GM23338 (cell line): ENCODE data around the gene HSD11B1. TPM values are rescaled to one million over a fixed set of nuclear protein-coding genes. Genes with fewer than 3 reads are reported as not detected.

ENCODE experiments used
- ATAC-seq: fragments of 200-7000 bp; cut with Tn5 transposase; 3 replicates; pipeline ENCODE4 v1.9.1; 2020
- DNase-seq: peaks from one replicate; pipeline ENCODE4 v3.0.0-alpha.2; 2015; ENCODE audit warnings: low spot score
- H2AFZ ChIP-seq: fragments of 200-600 bp; sonication (generic); 2 replicates; pipeline ENCODE4 v1.8.0; 2016; ENCODE audit warnings: antibody characterized with exemption, mild to moderate bottlenecking, moderate library complexity
- H3F3A ChIP-seq: fragments of 200-600 bp; sonication (generic); replicated peaks from 2 replicates; pipeline ENCODE4 v1.8.0; 2017; ENCODE audit warnings: antibody characterized with exemption, mixed run types, low read depth
- H3K27ac ChIP-seq: fragments of 200-600 bp; sonication (generic); 2 replicates; pipeline ENCODE4 v1.6.1; 2016; ENCODE audit warnings: low read depth
- H3K27me3 ChIP-seq: fragments of 200-600 bp; sonication (generic); 2 replicates; pipeline ENCODE4 v1.8.0; 2016; ENCODE audit warnings: mild to moderate bottlenecking, mixed run types, moderate library complexity; ENCODE audit not compliant: insufficient read depth
- H3K36me3 ChIP-seq: fragments of 200-600 bp; sonication (generic); 2 replicates; pipeline ENCODE4 v1.8.0; 2016; ENCODE audit warnings: mild to moderate bottlenecking; ENCODE audit not compliant: insufficient read depth
- H3K4me1 ChIP-seq: fragments of 200-600 bp; sonication (generic); 2 replicates; pipeline ENCODE4 v1.8.0; 2016; ENCODE audit warnings: mild to moderate bottlenecking, moderate library complexity; ENCODE audit not compliant: insufficient read depth
- H3K4me2 ChIP-seq: fragments of 200-600 bp; sonication (generic); 2 replicates; pipeline ENCODE4 v1.7.1; 2017; ENCODE audit warnings: mixed run types
- H3K4me3 ChIP-seq: fragments of 200-600 bp; sonication (generic); 2 replicates; pipeline ENCODE4 v1.6.1; 2016; ENCODE audit warnings: mixed run types
- H3K79me2 ChIP-seq: fragments of 200-600 bp; sonication (generic); replicated peaks from 2 replicates; pipeline ENCODE4 v1.8.0; 2017; ENCODE audit warnings: mild to moderate bottlenecking; ENCODE audit not compliant: insufficient read depth
- H3K9me2 ChIP-seq: fragments of 200-600 bp; sonication (generic); 2 replicates; pipeline ENCODE4 v1.8.0; 2017; ENCODE audit not compliant: insufficient read depth
- H4K20me1 ChIP-seq: fragments of 200-600 bp; sonication (generic); replicated peaks from 2 replicates; pipeline ENCODE4 v1.8.0; 2017; ENCODE audit warnings: mild to moderate bottlenecking; ENCODE audit not compliant: insufficient read depth
- H3K27ac Mint-ChIP-seq: 2 replicates; pipeline ENCODE4 v1.8.0; 2020; ENCODE audit warnings: inconsistent platforms, mild to moderate bottlenecking, moderate library complexity, mixed read lengths
- H3K27me3 Mint-ChIP-seq: 3 replicates; pipeline ENCODE4 v1.8.0; 2022; ENCODE audit warnings: low read depth, mild to moderate bottlenecking, moderate library complexity, mixed read lengths, inconsistent platforms; ENCODE audit not compliant: insufficient read depth, poor library complexity
- H3K36me3 Mint-ChIP-seq: 3 replicates; pipeline ENCODE4 v1.8.0; 2021; ENCODE audit warnings: low read depth, mild to moderate bottlenecking, inconsistent platforms, moderate library complexity, mixed read lengths
- H3K4me1 Mint-ChIP-seq: 3 replicates; pipeline ENCODE4 v1.8.0; 2020; ENCODE audit warnings: mild to moderate bottlenecking, inconsistent platforms, mixed read lengths
- H3K4me3 Mint-ChIP-seq: 3 replicates; pipeline ENCODE4 v1.8.0; 2021; ENCODE audit warnings: moderate library complexity, mild to moderate bottlenecking, inconsistent platforms, mixed read lengths
- H3K9me3 Mint-ChIP-seq: 3 replicates; pipeline ENCODE4 v1.8.0; 2020; ENCODE audit warnings: moderate library complexity, mild to moderate bottlenecking, inconsistent platforms, mixed read lengths
- CREB1 ChIP-seq: fragments of 250-450 bp; sonication (Bioruptor Pico); IDR thresholded peaks from 2 replicates; pipeline ENCODE4 v1.5.0; 2020; ENCODE audit warnings: low read depth, mild to moderate bottlenecking, moderate library complexity
- ETS1 ChIP-seq: IDR thresholded peaks from 2 replicates; pipeline ENCODE4 v1.6.1; 2016; ENCODE audit warnings: antibody characterized with exemption
- EZH2 ChIP-seq: fragments of 200-600 bp; sonication (generic); IDR thresholded peaks from one replicate; pipeline ENCODE4 v1.8.0; 2017; ENCODE audit warnings: antibody characterized with exemption, mild to moderate bottlenecking, low read depth; ENCODE audit not compliant: unreplicated experiment
- EZH2phosphoT487 ChIP-seq: fragments of 200-600 bp; sonication (generic); IDR thresholded peaks from one replicate; pipeline ENCODE4 v1.8.1; 2018; ENCODE audit warnings: antibody characterized with exemption; ENCODE audit not compliant: unreplicated experiment
- JUNB ChIP-seq: IDR thresholded peaks from one replicate; pipeline ENCODE4 v1.6.1; 2016; ENCODE audit warnings: antibody characterized with exemption; ENCODE audit not compliant: unreplicated experiment
- NANOG ChIP-seq: IDR thresholded peaks from 2 replicates; pipeline ENCODE4 v1.6.1; 2016; ENCODE audit warnings: antibody characterized with exemption, borderline replicate concordance
- POLR2AphosphoS5 ChIP-seq: IDR thresholded peaks from 2 replicates; pipeline ENCODE4 v1.6.1; 2016; ENCODE audit warnings: antibody characterized with exemption, low read depth
- STAT1 ChIP-seq: IDR thresholded peaks from one replicate; pipeline ENCODE4 v1.6.1; 2016; ENCODE audit warnings: antibody characterized with exemption; ENCODE audit not compliant: unreplicated experiment
- ZNF114 ChIP-seq: fragments of 250-450 bp; sonication (Bioruptor Pico); IDR thresholded peaks from 2 replicates; pipeline ENCODE4 v1.5.0; 2020; ENCODE audit warnings: mild to moderate bottlenecking, moderate library complexity
- ZNF331 ChIP-seq: fragments of 250-450 bp; sonication (Bioruptor Pico); IDR thresholded peaks from 2 replicates; pipeline ENCODE4 v1.5.0; 2020; ENCODE audit warnings: low read depth, mild to moderate bottlenecking, moderate library complexity
- polyA plus RNA-seq: library from polyadenylated mRNA; unstranded; fragments of >200 nt; fragmentation: Nextera tagmentation; extraction: Ambion mirVana; gene quantifications from 2 replicates; pipeline ENCODE4 v1.2.1, GENCODE V29; 2016
- total RNA-seq: library from RNA; depleted of rRNA; stranded (reverse); fragments of >200 nt; shearing (Covaris generic); gene quantifications from 2 replicates; pipeline ENCODE4 v1.2.3, GENCODE V29; 2014
- TF ChIP-seq, protein P1 (sequence below): IDR thresholded peaks from one replicate; pipeline ENCODE4 v1.6.1; 2018; ENCODE audit warnings: antibody characterized with exemption; ENCODE audit not compliant: unreplicated experiment
- TF ChIP-seq, protein P2 (sequence below), 2 experiments: fragments of 200-600 bp in 1 of 2; sonication (generic) in 1 of 2; conservative IDR thresholded peaks; 2 replicates each; pipeline versions ENCODE4 v1.5.1 to v1.6.1; 2016 to 2017; ENCODE audit warnings: antibody characterized with exemption in 2 of 2, low read depth in 2 of 2, mild to moderate bottlenecking in 2 of 2, moderate library complexity in 1 of 2
- TF ChIP-seq, protein P3 (sequence below): fragments of 250-450 bp; sonication (Bioruptor Pico); IDR thresholded peaks from 2 replicates; pipeline ENCODE4 v1.5.0; 2020; ENCODE audit warnings: mild to moderate bottlenecking, moderate library complexity

The HSD11B1 gene
- total and polyA plus RNA-seq, 2 experiments from 2014 or later: not detected

DNA sequence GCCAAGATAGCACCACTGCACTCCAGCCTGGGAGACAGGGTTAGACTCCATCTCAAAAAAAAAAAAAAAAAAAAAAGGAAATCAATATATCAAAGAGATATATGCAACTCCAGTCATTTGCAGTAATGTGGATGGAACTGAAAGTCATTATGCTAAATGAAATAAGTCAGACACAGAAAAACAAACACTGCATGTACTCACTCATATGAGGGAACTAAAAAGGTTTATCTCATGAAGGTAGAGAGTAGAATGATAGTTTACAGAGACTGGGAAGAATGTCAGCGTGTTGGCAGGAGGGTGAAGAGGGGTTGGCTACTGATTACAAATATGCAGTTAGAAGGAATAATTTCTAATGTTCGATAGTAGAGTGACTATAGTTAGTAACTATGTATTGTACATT, 13.2 kb downstream of the HSD11B1 start:
- Histone ChIP-seq H3K27me3 (no peaks in the 10 kb centered on the region), H3K36me3 (no peaks in the 10 kb centered on the region), H3K79me2 (no peaks in the 10 kb centered on the region), H3K9me2 (no peaks in the 10 kb centered on the region), H3K4me1 (no peaks in the 10 kb centered on the region), H3F3A (no peaks in the 10 kb centered on the region), H4K20me1 (no peaks in the 10 kb centered on the region), H3K4me3 (no peak overlapping the region), H3K27ac (no peak overlapping the region), H2AFZ (no peak overlapping the region), H3K4me2 (no peak overlapping the region)
- TF ChIP-seq, protein P1, sequence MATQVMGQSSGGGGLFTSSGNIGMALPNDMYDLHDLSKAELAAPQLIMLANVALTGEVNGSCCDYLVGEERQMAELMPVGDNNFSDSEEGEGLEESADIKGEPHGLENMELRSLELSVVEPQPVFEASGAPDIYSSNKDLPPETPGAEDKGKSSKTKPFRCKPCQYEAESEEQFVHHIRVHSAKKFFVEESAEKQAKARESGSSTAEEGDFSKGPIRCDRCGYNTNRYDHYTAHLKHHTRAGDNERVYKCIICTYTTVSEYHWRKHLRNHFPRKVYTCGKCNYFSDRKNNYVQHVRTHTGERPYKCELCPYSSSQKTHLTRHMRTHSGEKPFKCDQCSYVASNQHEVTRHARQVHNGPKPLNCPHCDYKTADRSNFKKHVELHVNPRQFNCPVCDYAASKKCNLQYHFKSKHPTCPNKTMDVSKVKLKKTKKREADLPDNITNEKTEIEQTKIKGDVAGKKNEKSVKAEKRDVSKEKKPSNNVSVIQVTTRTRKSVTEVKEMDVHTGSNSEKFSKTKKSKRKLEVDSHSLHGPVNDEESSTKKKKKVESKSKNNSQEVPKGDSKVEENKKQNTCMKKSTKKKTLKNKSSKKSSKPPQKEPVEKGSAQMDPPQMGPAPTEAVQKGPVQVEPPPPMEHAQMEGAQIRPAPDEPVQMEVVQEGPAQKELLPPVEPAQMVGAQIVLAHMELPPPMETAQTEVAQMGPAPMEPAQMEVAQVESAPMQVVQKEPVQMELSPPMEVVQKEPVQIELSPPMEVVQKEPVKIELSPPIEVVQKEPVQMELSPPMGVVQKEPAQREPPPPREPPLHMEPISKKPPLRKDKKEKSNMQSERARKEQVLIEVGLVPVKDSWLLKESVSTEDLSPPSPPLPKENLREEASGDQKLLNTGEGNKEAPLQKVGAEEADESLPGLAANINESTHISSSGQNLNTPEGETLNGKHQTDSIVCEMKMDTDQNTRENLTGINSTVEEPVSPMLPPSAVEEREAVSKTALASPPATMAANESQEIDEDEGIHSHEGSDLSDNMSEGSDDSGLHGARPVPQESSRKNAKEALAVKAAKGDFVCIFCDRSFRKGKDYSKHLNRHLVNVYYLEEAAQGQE: no peak
- TF ChIP-seq NANOG: no peak
- TF ChIP-seq EZH2: no peak
- no peak for TF ChIP-seq JUNB
- TF ChIP-seq, protein P2, sequence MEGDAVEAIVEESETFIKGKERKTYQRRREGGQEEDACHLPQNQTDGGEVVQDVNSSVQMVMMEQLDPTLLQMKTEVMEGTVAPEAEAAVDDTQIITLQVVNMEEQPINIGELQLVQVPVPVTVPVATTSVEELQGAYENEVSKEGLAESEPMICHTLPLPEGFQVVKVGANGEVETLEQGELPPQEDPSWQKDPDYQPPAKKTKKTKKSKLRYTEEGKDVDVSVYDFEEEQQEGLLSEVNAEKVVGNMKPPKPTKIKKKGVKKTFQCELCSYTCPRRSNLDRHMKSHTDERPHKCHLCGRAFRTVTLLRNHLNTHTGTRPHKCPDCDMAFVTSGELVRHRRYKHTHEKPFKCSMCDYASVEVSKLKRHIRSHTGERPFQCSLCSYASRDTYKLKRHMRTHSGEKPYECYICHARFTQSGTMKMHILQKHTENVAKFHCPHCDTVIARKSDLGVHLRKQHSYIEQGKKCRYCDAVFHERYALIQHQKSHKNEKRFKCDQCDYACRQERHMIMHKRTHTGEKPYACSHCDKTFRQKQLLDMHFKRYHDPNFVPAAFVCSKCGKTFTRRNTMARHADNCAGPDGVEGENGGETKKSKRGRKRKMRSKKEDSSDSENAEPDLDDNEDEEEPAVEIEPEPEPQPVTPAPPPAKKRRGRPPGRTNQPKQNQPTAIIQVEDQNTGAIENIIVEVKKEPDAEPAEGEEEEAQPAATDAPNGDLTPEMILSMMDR (conservative IDR thresholded peaks at IDR 0.05; ENCODE audit: low read depth in 2 of 2): no peak
- TF ChIP-seq POLR2AphosphoS5: no peak
- TF ChIP-seq ZNF331 (CRISPR knock-in tag): no peak
- no peak for TF ChIP-seq ZNF114
- TF ChIP-seq, protein P3, sequence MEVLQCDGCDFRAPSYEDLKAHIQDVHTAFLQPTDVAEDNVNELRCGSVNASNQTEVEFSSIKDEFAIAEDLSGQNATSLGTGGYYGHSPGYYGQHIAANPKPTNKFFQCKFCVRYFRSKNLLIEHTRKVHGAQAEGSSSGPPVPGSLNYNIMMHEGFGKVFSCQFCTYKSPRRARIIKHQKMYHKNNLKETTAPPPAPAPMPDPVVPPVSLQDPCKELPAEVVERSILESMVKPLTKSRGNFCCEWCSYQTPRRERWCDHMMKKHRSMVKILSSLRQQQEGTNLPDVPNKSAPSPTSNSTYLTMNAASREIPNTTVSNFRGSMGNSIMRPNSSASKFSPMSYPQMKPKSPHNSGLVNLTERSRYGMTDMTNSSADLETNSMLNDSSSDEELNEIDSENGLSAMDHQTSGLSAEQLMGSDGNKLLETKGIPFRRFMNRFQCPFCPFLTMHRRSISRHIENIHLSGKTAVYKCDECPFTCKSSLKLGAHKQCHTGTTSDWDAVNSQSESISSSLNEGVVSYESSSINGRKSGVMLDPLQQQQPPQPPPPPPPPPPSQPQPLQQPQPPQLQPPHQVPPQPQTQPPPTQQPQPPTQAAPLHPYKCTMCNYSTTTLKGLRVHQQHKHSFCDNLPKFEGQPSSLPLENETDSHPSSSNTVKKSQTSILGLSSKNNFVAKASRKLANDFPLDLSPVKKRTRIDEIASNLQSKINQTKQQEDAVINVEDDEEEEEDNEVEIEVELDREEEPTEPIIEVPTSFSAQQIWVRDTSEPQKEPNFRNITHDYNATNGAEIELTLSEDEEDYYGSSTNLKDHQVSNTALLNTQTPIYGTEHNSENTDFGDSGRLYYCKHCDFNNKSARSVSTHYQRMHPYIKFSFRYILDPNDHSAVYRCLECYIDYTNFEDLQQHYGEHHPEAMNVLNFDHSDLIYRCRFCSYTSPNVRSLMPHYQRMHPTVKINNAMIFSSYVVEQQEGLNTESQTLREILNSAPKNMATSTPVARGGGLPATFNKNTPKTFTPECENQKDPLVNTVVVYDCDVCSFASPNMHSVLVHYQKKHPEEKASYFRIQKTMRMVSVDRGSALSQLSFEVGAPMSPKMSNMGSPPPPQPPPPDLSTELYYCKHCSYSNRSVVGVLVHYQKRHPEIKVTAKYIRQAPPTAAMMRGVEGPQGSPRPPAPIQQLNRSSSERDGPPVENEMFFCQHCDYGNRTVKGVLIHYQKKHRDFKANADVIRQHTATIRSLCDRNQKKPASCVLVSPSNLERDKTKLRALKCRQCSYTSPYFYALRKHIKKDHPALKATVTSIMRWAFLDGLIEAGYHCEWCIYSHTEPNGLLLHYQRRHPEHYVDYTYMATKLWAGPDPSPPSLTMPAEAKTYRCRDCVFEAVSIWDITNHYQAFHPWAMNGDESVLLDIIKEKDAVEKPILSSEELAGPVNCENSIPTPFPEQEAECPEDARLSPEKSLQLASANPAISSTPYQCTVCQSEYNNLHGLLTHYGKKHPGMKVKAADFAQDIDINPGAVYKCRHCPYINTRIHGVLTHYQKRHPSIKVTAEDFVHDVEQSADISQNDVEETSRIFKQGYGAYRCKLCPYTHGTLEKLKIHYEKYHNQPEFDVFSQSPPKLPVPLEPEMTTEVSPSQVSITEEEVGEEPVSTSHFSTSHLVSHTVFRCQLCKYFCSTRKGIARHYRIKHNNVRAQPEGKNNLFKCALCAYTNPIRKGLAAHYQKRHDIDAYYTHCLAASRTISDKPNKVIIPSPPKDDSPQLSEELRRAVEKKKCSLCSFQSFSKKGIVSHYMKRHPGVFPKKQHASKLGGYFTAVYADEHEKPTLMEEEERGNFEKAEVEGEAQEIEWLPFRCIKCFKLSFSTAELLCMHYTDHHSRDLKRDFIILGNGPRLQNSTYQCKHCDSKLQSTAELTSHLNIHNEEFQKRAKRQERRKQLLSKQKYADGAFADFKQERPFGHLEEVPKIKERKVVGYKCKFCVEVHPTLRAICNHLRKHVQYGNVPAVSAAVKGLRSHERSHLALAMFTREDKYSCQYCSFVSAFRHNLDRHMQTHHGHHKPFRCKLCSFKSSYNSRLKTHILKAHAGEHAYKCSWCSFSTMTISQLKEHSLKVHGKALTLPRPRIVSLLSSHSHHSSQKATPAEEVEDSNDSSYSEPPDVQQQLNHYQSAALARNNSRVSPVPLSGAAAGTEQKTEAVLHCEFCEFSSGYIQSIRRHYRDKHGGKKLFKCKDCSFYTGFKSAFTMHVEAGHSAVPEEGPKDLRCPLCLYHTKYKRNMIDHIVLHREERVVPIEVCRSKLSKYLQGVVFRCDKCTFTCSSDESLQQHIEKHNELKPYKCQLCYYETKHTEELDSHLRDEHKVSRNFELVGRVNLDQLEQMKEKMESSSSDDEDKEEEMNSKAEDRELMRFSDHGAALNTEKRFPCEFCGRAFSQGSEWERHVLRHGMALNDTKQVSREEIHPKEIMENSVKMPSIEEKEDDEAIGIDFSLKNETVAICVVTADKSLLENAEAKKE: no peak
- TF ChIP-seq STAT1: no peak
- TF ChIP-seq EZH2phosphoT487: no peak
- TF ChIP-seq CREB1 (CRISPR knock-in tag): no peak
- TF ChIP-seq ETS1: no peak
- H3K4me3 Mint-ChIP-seq: no peak overlapping the region
- no peaks in the 10 kb centered on the region for H3K9me3 Mint-ChIP-seq
- H3K4me1 Mint-ChIP-seq: no peaks in the 10 kb centered on the region
- H3K36me3 Mint-ChIP-seq: no peaks in the 10 kb centered on the region
- ATAC-seq: no peak
- no peak overlapping the region for H3K27ac Mint-ChIP-seq
- no peak for DNase-seq
- no peaks in the 10 kb centered on the region for H3K27me3 Mint-ChIP-seq
